Subcutaneous adipose tissue (tissue), 4 donors: ENCODE measurements around the gene TMEM18. TPM values are rescaled to one million over a fixed set of nuclear protein-coding genes. Genes with fewer than 3 reads are reported as not detected.

ENCODE experiments used
- CTCF ChIP-seq: fragments of 450-650 bp; IDR thresholded peaks from one replicate; pipeline ENCODE4 v1.5.1; 2016; ENCODE audit warnings: low read depth, mild to moderate bottlenecking, control low read depth, antibody characterized with exemption, moderate library complexity
- total RNA-seq, 4 donors: library from RNA; depleted of rRNA; stranded (reverse); fragments of >200 nt; gene quantifications; one replicate each; pipeline ENCODE4 v1.1.0, GENCODE V29; 2016

TMEM18 gene
- total RNA-seq, 4 donors from 2014 or later: 11.9 to 29.9 (median 15.1) TPM

- TF ChIP-seq CTCF: no peak
Measured at GRCh38 chr2:717661-718060, 40.5 kb upstream of the TMEM18 start.

- no peak for TF ChIP-seq CTCF
Measured at GRCh38 chr2:715854-716560, 38.8 kb upstream of the TMEM18 start.

GRCh38 chr2:715038-715437 lies 37.8 kb upstream of the TMEM18 start:
- no peak for TF ChIP-seq CTCF

- no peak for TF ChIP-seq CTCF
Measured at GRCh38 chr2:714005-714741, 37.0 kb upstream of the TMEM18 start.

GRCh38 chr2:710867-711665 lies 33.9 kb upstream of the TMEM18 start:
- no peak for TF ChIP-seq CTCF

GRCh38 chr2:709138-709765 lies 32.0 kb upstream of the TMEM18 start:
- no peak for TF ChIP-seq CTCF
